GM18868 (cell line): Measurements from ENCODE around the gene SULT1A1.
"Not testable (repeated sequence)": the region's sequence is repeated elsewhere in the genome, so short reads cannot be mapped to it uniquely, and the experiment has no call there.

Experiments
- ATAC-seq: cut with Tn5 transposase; IDR thresholded peaks from one replicate; pipeline ENCODE4 v1.9.1; 2021; ENCODE audit warnings: mild to moderate bottlenecking, moderate library complexity; ENCODE audit not compliant: unreplicated experiment

The SULT1A1 gene

DNA sequence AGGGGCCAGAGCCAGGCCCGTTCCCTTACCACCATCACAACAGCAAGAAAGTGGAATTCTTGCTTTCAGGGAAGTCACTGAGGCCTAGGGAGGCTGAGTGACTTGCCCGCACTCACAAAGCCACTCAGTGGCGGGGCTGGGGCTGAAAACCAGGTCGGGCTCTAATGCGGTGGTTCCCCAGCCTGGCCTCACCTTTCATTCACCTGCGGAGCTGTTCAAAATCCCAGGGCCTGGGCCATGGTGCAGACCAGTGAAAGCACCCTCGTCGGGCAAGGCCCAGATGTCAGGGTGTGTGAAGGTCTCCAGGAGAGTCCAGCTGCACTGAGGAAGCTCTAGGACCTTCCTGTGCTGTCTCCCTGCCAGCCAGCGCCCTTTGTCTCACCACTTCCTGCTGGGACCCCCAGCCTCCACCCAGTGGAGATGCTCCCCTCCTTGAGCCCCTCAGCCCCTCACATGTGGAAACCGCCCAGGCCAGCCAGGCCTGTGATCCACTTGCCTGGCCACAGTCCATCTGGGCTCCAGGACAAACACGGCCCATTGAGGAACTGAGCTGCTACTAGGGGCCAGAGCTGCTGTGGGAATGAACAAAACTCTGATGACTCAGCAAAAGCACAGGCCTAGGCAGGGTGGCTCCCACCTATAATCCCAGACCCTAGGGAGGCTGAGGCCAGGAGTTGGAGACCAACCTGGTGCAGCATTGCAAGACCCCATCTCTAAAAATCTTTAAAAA lies 812 bp downstream of the SULT1A1 start:
- ATAC-seq = not testable (repeated sequence)

- ATAC-seq = not testable (repeated sequence)
Observed at GRCh38 chr16:28608496-28608808, 1.4 kb downstream of the SULT1A1 start.

DNA sequence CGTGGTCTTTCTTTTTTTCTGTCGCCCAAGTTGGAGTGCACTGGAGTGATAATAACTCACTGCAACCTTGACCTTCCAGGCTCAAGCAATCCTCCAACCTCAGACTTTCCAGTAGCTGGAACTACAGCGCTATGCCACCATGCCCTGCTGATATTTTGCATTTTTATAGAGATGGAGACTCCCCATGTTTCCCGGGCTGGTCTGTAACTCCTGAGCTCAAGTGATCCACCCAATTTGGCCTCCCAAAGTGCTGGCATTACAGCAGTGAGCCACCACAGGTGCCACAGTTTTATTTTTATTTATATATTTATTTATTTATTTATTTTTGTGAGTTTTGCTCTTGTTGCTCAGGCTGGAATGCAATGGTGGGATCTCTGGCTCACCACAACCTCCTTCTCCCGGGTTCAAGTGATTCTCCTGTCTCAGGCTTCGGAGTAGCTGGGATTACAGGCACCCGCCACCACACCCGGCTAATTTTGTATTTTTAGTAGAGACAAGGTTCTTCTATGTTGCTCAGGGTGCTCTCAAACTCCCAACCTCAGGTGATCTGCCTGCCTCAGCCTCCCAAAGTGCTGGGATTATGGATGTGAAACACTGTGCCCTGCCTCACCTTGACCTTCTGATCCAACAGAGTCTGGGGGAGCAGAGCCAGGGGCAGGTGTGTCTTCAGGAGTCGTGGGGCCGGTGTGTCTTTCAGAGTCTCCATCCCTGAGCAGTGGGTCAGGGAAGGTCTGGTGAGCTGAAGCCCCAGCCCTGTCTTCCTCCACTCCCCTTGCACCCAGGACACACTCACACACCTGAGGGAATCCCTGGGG lies 2.0 kb downstream of the SULT1A1 start:
- ATAC-seq = not testable (repeated sequence)

DNA sequence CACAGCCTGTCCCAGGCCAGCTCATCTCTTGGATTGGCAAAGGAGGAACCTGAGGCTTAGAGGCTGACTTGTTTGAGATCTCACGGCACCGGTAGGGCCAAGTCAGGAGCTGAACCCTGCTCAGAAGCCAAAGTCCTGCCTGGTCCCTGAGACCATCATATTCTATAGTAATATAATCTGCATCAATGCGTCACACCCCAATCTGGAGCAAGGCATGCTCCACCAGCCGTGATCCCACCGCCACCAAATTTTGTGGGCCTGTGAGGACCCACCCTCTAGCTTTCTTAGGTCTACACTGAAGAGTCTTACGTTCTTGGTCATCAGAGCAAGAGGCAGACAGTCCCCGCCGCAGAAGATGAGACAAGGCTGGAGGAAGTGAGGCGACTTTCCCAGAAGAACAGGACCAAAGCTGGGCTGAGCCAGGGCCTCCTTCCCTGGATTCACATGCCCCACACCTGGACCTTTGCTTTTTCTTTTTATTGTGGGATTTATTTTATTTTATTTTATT lies 2.7 kb downstream of the SULT1A1 start:
- no peak for ATAC-seq

DNA sequence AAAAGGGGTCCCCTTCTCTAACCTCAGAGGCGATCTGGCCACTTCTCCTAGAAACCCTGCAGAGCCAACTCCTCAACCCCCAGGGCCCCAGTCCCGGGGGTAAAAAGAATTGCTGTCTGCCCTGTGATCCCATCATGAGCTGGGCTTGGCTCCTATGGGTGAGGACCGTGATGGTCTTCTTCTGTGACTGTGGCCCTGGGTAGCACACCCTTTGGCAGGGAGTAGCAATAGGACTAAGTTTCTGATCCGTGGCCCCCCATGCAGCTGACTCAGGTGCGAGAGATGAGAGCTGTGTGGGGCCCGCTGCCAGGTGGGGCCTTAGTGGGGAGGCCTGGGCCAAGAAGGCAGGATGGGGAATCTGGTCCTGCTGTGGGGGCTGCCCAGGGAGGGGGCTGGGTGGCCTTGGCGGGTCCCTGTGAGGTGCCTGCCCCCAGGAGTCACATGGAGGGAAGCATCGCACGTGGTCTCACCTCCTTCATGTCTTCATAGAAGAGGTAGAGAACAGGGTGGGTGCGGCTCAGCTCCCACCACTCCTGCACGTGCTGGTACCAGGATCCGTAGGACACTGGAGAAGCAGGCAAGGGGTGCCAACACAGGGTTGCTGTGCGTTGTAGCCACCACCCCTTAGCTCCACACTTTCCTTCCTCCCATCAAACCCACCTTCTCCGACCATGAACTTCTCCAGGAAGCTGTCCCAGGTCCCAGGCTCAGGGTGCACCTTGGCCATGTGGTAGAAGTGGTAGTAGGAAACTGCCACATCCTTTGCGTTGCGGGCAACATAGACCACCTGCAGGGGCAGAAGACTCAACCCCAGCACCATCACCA lies 3.3 kb downstream of the SULT1A1 start:
- ATAC-seq = no peak

DNA sequence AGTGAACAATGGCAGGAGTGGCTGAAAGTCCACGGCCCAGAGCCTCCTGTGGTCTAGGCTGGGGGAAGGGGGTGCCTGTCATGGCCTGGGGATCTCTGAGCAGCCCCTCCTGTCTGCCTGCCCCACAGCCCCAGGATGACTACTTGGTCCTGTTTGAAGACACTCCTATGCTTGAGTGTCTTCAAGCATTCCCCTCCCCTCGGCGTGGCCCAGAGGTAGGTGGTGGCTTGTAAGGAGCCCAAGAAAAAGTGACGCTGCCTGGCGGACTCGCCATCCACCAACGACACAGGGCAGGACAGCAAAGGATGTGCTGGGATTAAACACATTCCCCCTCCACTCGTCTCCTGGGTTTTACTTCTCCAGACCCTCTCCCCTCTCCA lies 5.7 kb downstream of the SULT1A1 start:
- ATAC-seq = no peak

DNA sequence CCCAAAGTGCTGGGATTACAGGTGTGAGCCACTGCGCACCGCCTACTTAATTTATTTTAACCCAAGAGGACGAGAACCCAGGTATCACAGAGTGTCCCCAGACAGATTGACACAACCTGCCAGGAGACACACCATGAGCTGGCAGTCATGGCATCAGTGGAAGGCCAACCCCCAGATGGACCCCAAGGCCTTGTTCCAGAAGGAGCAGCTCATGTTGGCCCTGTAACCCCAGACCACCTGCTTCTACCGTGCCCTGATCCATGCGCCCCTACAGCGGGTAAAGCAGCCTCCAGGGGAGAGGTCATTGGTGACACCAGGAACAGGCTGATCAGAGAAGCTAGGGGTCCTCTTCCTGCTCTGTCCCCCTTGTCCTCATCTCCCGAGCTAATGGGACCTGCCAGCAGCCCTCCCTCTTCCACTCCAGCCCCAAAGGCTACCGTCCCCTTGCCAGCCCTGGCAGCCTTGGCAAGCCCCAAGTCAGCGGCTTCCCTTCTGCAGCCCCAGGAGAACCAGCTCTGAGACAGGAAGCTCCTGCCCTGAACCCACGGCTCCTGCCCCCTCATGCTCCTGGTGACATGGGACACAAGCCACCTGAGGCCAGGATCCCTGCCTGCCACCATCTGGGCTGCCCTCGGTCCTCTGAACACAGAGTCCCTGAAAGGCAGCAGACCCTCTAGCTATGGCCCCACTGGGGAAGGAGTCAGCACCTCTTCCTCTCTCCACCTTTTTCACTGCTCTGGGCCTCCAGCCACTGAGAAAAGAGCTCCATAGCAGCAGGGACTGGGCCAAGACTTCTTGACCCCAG lies 6.3 kb downstream of the SULT1A1 start:
- no peak for ATAC-seq

DNA sequence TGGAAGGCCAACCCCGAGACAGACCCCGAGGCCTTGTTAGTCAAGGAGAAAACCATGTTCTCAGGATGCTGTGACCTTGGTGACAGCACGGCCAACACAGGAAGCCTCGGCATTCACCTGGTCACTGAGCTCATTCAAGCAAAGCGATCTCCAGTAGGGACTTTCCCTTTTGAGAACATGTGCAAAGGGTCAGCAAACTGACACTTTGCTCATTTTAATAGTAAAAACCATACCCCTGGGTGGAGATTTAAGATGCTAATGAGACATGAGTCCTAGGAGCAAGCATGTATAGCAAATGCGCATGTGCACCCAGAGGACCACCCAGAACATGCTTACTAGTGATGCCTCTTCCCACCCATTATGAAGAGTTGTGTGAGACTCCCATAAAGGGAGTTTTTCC lies 7.3 kb downstream of the SULT1A1 start:
- ATAC-seq = no peak

GRCh38 chr16:28602062-28602461 lies 7.8 kb downstream of the SULT1A1 start:
- ATAC-seq = not testable (repeated sequence)

GRCh38 chr16:28601589-28601988 lies 8.3 kb downstream of the SULT1A1 start:
- ATAC-seq = not testable (repeated sequence)

DNA sequence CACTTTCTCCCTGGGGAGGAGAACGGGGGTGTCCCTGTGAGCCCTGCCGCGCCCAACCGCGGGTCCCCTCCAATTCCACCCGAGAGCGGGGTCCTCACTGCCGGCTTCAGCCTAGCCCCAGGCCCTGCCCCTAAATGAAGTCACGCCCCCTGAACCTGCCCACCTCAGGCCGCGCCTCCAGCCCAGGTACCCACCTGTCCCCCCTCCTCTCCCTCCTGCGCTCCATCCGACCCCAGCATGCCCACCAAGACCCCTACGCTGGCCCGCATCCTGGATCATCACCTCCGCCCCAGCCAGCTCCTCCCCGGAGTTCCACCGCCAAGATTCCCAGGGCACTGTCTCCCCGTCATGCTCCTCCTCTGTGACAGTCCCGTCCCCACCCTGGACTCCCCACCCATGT lies 8.9 kb downstream of the SULT1A1 start:
- ATAC-seq = not testable (repeated sequence)

DNA sequence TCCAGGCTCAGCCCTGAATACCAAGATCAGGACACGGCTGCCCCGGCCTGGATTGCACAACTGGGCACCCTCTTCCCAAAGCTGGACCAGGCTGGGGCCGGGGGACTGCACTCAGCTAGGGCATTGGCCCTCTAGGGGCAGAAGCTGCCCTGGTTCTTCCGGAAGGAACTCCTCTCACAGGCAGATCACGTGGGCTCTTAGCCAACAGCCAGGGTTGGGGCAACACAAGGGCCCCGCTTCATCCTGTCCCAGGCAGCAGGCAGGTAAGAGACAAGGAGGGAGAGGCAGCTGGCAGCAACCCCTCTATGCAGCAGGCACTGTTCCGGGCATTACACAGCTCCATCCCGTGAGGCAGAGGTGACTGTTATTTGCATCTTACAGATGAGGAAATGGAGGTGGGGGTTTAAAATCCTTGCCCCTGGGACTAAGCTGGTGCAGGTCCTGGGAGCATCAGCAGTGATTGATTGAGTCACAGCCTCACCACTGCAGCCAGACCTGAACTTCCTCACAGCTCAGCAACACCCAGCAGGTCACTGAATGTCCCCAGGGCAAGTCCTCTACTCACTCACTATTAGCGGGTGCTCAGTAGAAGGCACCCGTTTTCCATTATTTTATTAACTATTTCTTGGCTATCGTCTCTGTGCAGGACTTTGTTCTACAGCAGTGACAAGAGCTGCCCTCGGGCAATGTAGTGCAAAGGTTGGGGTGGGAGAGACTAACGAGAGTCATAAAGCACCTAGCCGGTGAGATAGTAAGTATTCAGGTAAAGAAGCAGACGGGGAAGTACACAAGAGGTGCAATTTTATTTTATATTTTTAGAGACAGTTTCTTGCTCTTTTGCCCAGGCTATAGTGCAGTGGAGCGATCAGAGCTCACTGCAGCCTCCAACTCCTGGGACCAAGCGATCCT lies 10.2 kb downstream of the SULT1A1 start:
- peak; percentile 73 for ATAC-seq

GRCh38 chr16:28597692-28598261 lies 12.1 kb downstream of the SULT1A1 start:
- ATAC-seq = no peak

- ATAC-seq = no peak
Observed at GRCh38 chr16:28596840-28597691, 12.8 kb downstream of the SULT1A1 start, which contains the start of gene SULT1A2. Gene SULT1A2 (minus strand): TSS chr16:28597050. CDS start chr16:28595930, 1,120 bp downstream.

DNA sequence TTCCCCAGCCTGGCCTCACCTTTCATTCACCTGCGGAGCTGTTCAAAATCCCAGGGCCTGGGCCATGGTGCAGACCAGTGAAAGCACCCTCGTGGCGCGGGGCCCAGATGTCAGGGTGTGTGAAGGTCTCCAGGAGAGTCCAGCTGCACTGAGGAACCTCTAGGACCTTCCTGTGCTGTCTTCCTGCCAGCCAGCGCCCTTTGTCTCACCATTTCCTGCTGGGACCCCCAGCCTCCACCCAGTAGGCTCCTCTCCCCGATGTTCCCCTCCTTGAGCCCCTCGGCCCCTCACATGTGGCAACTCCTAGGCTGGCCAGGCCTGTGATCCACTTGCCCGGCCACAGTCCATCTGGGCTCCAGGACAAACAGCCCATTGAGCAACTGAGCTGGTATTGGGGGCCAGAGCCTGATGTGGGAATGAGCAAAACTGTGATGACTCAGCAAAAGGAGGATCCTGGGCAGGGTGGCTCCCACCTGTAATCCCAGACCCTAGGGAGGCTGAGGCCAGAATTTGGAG lies 13.7 kb downstream of the SULT1A1 start:
- ATAC-seq = no peak

DNA sequence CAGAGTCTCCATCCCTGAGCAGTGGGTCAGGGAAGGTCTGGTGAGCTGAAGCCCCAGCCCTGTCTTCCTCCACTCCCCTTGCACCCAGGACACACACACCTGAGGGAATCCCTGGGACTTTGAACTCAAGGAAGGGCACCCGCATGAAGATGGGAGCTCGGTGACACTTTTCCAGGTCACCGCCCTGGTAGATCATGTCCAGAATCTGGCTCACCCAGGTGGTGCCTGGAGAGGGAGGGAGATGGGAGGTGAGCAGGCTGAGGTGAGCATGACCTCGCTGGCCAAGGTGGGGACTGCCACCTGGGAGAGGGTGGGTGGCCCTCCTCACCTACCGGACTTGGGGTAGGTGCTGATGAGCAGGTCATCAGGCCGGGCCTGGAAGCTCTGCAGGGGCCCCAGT lies 14.4 kb downstream of the SULT1A1 start:
- not testable (repeated sequence) for ATAC-seq

- no peak for ATAC-seq
Observed at GRCh38 chr16:28592979-28593553, 16.8 kb downstream of the SULT1A1 start.
